Stomach (tissue), 4 donors: ENCODE results near the gene FGFR2.

Experiments used
- CTCF ChIP-seq, 7 experiments: fragments of 450-650 bp in 4 of 7; fragments of 200-600 bp in 3 of 7; sonication (generic) in 3 of 7; IDR thresholded peaks; one replicate each; pipeline ENCODE4 v1.5.1; 2016 to 2019; ENCODE audit warnings: antibody characterized with exemption in 7 of 7, control low read depth in 2 of 7, mild to moderate bottlenecking in 1 of 7
- POLR2A ChIP-seq, 4 donors: fragments of 450-650 bp; IDR thresholded peaks; one replicate each; pipeline ENCODE4 v1.6.1; 2016; ENCODE audit warnings: antibody characterized with exemption in 4 of 4, control low read depth in 2 of 4, mild to moderate bottlenecking in 1 of 4, moderate library complexity in 1 of 4

- no peak for TF ChIP-seq CTCF (IDR thresholded peaks at IDR 0.05)
- no peak for TF ChIP-seq POLR2A (IDR thresholded peaks at IDR 0.05)
Measured at GRCh38 chr10:121516093-121516865, 82.0 kb downstream of the FGFR2 start.
